ENCODE data around the gene PTPN7. TPM values are rescaled to one million over a fixed set of nuclear protein-coding genes. Genes with fewer than 3 reads are reported as not detected.

Gene PTPN7
- polyA plus RNA-seq, 1 of the 3 experiments (the other 2 are of a cell fraction): not detected

DNA sequence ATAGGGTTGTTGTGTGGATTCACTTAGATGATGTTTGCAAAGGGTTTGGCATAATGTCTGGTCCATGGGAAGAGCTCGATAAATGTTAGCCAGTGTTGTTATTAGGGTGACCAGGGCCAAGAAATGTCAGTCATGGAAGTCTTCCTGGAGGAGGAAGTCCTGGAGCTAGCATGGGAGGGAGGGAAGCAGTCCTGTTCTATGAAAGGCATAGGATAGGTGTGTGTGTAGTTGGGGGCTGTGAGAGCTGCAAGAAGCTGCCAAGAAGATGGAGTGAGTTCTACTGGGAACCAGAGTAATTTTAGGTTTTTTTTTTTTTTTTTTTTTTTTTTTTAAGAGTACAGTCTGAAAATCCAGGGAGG lies 37.9 kb upstream of the PTPN7 start:
- peaks cover 0 to 5% of the 10 kb centered on the region in 2 experiments; a peak in 1 of 4 replicates for H3K4me1 ChIP-seq (ENCODE audit: control insufficient read depth in 1 of 2, insufficient read depth in 2 of 2, low read depth in 1 of 2, low read length in 1 of 2)
- H3K9ac ChIP-seq: no peak overlapping the region
- no peaks in the 10 kb centered on the region for H3K9me3 ChIP-seq
- no peak overlapping the region for H3K27ac ChIP-seq (ENCODE audit: low read depth in 2 of 2, low read length in 1 of 2)
- H3K27me3 ChIP-seq (ENCODE audit: insufficient read depth): peaks cover 23% of the 10 kb centered on the region
- no peaks in the 10 kb centered on the region for H3F3A ChIP-seq (replicated peaks; ENCODE audit: insufficient read depth)
- no peaks in the 10 kb centered on the region for H3K79me2 ChIP-seq (ENCODE audit: insufficient read depth)
- no peak for TF ChIP-seq MEF2A (IDR thresholded peaks at IDR 0.05; ENCODE audit: borderline replicate concordance, low read depth)
- TF ChIP-seq SMC3 (IDR thresholded peaks at IDR 0.05; ENCODE audit: low read depth, low read length): no peak
- TF ChIP-seq YY1 (IDR thresholded peaks at IDR 0.05; ENCODE audit: low read depth): no peak
- TF ChIP-seq MXI1 (IDR thresholded peaks at IDR 0.05; ENCODE audit: low read depth, low read length): no peak
- no peak for TF ChIP-seq GABPA (IDR thresholded peaks at IDR 0.05; ENCODE audit: low read depth)
- TF ChIP-seq, protein P1, sequence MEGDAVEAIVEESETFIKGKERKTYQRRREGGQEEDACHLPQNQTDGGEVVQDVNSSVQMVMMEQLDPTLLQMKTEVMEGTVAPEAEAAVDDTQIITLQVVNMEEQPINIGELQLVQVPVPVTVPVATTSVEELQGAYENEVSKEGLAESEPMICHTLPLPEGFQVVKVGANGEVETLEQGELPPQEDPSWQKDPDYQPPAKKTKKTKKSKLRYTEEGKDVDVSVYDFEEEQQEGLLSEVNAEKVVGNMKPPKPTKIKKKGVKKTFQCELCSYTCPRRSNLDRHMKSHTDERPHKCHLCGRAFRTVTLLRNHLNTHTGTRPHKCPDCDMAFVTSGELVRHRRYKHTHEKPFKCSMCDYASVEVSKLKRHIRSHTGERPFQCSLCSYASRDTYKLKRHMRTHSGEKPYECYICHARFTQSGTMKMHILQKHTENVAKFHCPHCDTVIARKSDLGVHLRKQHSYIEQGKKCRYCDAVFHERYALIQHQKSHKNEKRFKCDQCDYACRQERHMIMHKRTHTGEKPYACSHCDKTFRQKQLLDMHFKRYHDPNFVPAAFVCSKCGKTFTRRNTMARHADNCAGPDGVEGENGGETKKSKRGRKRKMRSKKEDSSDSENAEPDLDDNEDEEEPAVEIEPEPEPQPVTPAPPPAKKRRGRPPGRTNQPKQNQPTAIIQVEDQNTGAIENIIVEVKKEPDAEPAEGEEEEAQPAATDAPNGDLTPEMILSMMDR (IDR thresholded peaks at IDR 0.05): no peak
- TF ChIP-seq, protein P2, sequence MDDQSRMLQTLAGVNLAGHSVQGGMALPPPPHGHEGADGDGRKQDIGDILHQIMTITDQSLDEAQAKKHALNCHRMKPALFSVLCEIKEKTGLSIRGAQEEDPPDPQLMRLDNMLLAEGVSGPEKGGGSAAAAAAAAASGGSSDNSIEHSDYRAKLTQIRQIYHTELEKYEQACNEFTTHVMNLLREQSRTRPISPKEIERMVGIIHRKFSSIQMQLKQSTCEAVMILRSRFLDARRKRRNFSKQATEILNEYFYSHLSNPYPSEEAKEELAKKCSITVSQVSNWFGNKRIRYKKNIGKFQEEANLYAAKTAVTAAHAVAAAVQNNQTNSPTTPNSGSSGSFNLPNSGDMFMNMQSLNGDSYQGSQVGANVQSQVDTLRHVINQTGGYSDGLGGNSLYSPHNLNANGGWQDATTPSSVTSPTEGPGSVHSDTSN (IDR thresholded peaks at IDR 0.05): no peak
- no peak for TF ChIP-seq EP300 (IDR thresholded peaks at IDR 0.05; ENCODE audit: borderline replicate concordance in 1 of 2, low read depth in 1 of 2, low read length in 1 of 2)
- TF ChIP-seq FOXM1 (IDR thresholded peaks at IDR 0.05; ENCODE audit: low read depth): no peak
- TF ChIP-seq TCF12 (IDR thresholded peaks at IDR 0.05): no peak
- no peak for TF ChIP-seq RAD21 (IDR thresholded peaks at IDR 0.05; ENCODE audit: low read length)
- TF ChIP-seq CHD2 (IDR thresholded peaks at IDR 0.05; ENCODE audit: low read length, partially characterized antibody): no peak
- TF ChIP-seq POLR2AphosphoS5 (IDR thresholded peaks at IDR 0.05; ENCODE audit: low read depth, low read length): no peak
- no peak for TF ChIP-seq SIN3A (IDR thresholded peaks at IDR 0.05; ENCODE audit: borderline replicate concordance, low read depth, low read length)
- no peak for TF ChIP-seq FOSL2 (IDR thresholded peaks at IDR 0.05; ENCODE audit: borderline replicate concordance, low read depth)
- TF ChIP-seq JUND (IDR thresholded peaks at IDR 0.05): no peak
- no peak for TF ChIP-seq TEAD4 (IDR thresholded peaks at IDR 0.05; ENCODE audit: borderline replicate concordance, insufficient read depth)
- no peak for TF ChIP-seq RFX5 (IDR thresholded peaks at IDR 0.05; ENCODE audit: low read length)
- no peak for TF ChIP-seq RCOR1 (IDR thresholded peaks at IDR 0.05; ENCODE audit: low read length)
- CTCF ChIA-PET: interaction anchor here (0.6 to 0.8 kb wide), 2 partner anchors 39 to 117 kb away, joined by 3 read pairs; no protein-coding TSS in a partner anchor
- POLR2A ChIA-PET: no interaction called here
- WGBS (ENCODE audit: low lambda C conversion rate): 40% methylated on average over 1 of the region's 1 CpG
- H3K36me3 ChIP-seq (replicated peaks in 1 of 2; ENCODE audit: control insufficient read depth in 1 of 2, insufficient read depth in 2 of 2, low read length in 1 of 2): no peaks in the 10 kb centered on the region
- no peaks in the 10 kb centered on the region for H3K9me2 ChIP-seq
- H2AFZ ChIP-seq (ENCODE audit: low read depth): no peak overlapping the region
- DNase-seq: no peak
- H4K20me1 ChIP-seq (ENCODE audit: insufficient read depth): no peaks in the 10 kb centered on the region
- no peak overlapping the region for H3K4me2 ChIP-seq
- no peak overlapping the region for H3K4me3 ChIP-seq (ENCODE audit: low read depth in 2 of 2, low read length in 1 of 2)
